Esophagus squamous epithelium (tissue), 4 donors: ENCODE measurements around the gene ARMC8.

Experiments used
- CTCF ChIP-seq, 6 experiments: fragments of 450-650 bp in 4 of 6; fragments of 200-600 bp in 2 of 6; sonication (generic) in 2 of 6; IDR thresholded peaks; one replicate each; pipeline ENCODE4 v1.5.1; 2016 to 2019; ENCODE audit warnings: antibody characterized with exemption in 6 of 6, mild to moderate bottlenecking in 4 of 6, moderate library complexity in 4 of 6
- POLR2A ChIP-seq, 4 donors: fragments of 450-650 bp; IDR thresholded peaks; one replicate each; pipeline ENCODE4 v1.6.1; 2017; ENCODE audit warnings: antibody characterized with exemption in 4 of 4, mild to moderate bottlenecking in 4 of 4, moderate library complexity in 3 of 4

DNA sequence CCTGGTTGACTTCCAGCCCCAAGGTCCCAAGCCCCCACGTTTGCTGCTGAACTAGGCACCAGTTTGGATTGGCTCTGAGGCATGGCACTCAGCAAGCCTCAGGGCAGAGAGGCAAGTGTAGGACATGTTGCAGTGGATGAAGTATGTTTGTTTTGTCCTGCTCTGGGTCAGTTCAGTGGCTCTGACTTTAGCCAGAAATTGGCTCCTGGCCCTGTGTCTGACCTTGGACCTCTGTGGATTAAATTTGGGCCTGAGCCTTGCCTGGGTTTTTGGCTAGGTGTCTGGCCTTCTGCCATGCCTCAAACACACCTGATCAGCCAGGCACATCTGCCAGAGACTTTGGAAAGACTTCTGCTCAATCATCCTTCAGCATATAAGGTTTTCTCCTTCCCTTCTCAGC, 157.7 kb downstream of the ARMC8 start:
- TF ChIP-seq CTCF (IDR thresholded peaks at IDR 0.05): no peak
- no peak for TF ChIP-seq POLR2A (IDR thresholded peaks at IDR 0.05)
